HFFc6 (cell line): ENCODE results near the gene DAP. TPM values are rescaled to one million over a fixed set of nuclear protein-coding genes. Genes with fewer than 3 reads are reported as not detected.

Experiments
- DNase-seq: peaks from one replicate; pipeline ENCODE4 v3.0.0-alpha.2; 2018
- H3K27ac Mint-ChIP-seq: 2 replicates; pipeline ENCODE4 v1.8.0; 2020; ENCODE audit warnings: mild to moderate bottlenecking, mixed read lengths
- H3K27me3 Mint-ChIP-seq: 2 replicates; pipeline ENCODE4 v1.8.0; 2021; ENCODE audit warnings: mild to moderate bottlenecking, moderate library complexity, mixed read lengths; ENCODE audit not compliant: insufficient read depth
- H3K36me3 Mint-ChIP-seq: 2 replicates; pipeline ENCODE4 v1.8.0; 2021; ENCODE audit warnings: low read depth, mixed read lengths
- H3K4me1 Mint-ChIP-seq: 2 replicates; pipeline ENCODE4 v1.8.0; 2020; ENCODE audit warnings: low read depth, mixed read lengths
- H3K4me3 Mint-ChIP-seq: 2 replicates; pipeline ENCODE4 v1.8.0; 2020; ENCODE audit warnings: mild to moderate bottlenecking, moderate library complexity, mixed read lengths
- H3K9me3 Mint-ChIP-seq: 2 replicates; pipeline ENCODE4 v1.8.0; 2020; ENCODE audit warnings: mild to moderate bottlenecking, mixed read lengths
- CTCF ChIP-seq: fragments of 200-600 bp; sonication (generic); IDR thresholded peaks from 2 replicates; pipeline ENCODE4 v1.5.0; 2021; ENCODE audit warnings: antibody characterized with exemption, mild to moderate bottlenecking
- total RNA-seq, 6 experiments: library from RNA; stranded (reverse); fragmentation: NEBNext Ultra II Directional; extraction: Animal tissue kit (Norgen Biotek cat#: 25700); gene quantifications; 2 replicates in 1 of 6; 3 replicates in 5 of 6; pipeline ENCODE4 v1.2.3, GENCODE V29; 2021

Gene DAP
- total RNA-seq, 6 experiments from 2014 or later = 255 to 357 (median 285) TPM

- H3K27ac Mint-ChIP-seq = peak overlapping the region; percentile 84
- no peak for TF ChIP-seq CTCF
- H3K27me3 Mint-ChIP-seq = peaks cover 3% of the 10 kb centered on the region
- H3K4me3 Mint-ChIP-seq = no peak overlapping the region
- peaks cover 13% of the 10 kb centered on the region for H3K36me3 Mint-ChIP-seq
- peaks cover 90% of the 10 kb centered on the region for H3K4me1 Mint-ChIP-seq
- no peaks in the 10 kb centered on the region for H3K9me3 Mint-ChIP-seq
- peak; percentile 35 for DNase-seq
Measured at GRCh38 chr5:10695759-10696543, 65.1 kb downstream of the DAP start.

DNA sequence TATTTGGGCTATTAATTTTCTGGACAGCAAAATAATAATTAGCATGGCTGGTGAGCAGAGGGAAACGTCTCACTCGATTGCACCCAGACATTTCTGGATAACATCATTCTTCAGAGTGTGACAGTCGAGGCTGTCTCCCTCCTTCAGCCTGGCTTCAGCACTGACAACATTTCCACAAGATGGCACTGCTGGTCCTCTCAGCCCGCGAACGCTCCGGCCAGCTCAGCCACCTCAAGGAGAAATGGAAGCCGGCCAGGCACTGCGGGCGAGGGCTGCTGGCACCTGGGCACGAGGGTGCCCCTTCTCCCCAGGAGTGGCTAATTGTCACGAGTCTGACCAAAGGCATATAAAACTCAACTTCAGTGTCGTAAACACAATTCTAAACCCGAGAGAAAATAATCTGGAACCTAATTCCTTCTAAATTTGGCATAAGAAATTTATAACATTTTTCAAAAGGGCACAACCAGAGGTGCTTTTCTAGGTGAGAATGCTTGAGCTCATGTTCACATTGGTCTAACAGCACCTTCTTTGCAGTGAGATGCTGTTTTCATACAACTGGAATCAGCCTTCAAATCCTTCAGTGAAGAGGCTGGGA, 65.9 kb downstream of the DAP start:
- H3K9me3 Mint-ChIP-seq = no peaks in the 10 kb centered on the region
- H3K27ac Mint-ChIP-seq = peak overlapping the region; percentile 70
- TF ChIP-seq CTCF = peak; percentile 85
- peaks cover 21% of the 10 kb centered on the region for H3K36me3 Mint-ChIP-seq
- H3K4me1 Mint-ChIP-seq = peaks cover 93% of the 10 kb centered on the region
- H3K4me3 Mint-ChIP-seq = peak overlapping the region; percentile 57
- peak; percentile 71 for DNase-seq
- H3K27me3 Mint-ChIP-seq = peaks cover 3% of the 10 kb centered on the region

DNA sequence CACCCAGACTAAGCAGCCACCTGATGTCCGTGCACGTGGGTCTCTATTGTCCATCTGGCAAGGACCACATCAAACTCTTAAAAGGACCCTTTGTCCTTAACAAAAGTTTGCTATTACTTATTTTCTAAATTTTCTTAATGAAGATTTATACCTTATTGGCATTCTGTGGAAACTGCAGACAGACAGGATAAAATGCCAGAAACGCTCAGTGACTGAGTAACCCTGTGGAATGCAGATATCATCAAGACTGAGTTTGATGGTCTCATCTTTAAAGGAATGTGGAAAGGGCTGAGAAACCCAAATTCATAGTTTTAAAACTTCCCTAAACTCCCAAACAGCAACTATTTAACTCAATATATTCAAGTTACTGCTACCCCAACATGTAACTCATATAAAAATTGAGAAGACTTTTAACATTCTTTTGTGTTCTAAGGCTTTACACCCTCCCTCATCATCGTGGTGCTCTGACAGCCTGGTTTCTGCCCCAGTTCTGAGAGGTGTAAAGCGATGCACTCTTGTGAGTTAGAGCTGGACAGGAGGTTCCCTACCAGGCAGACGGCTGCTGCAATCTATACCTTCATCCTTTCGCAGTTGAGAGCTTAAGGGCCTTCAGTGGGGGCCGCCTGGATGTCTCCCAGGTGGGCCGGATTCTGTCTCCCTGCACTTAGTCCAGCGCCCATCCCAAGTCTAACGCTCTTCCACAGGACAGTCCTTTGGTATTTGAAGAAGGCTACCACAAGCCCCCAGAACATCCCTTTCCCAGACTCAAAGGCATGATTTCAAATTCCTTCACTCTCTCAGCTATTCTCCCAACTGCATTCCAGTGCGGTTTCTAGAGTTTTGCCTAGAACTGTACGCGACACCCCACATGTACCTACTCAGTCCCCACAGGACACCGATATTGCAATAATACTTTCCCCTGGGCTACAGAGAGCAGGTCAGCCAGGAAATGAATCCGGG, 68.9 kb downstream of the DAP start:
- peak overlapping the region; percentile 71 for H3K4me3 Mint-ChIP-seq
- H3K36me3 Mint-ChIP-seq = peaks cover 33% of the 10 kb centered on the region
- H3K4me1 Mint-ChIP-seq = peaks cover 81% of the 10 kb centered on the region
- no peaks in the 10 kb centered on the region; the same call in none of the 2 replicates for H3K27me3 Mint-ChIP-seq
- no peaks in the 10 kb centered on the region for H3K9me3 Mint-ChIP-seq
- H3K27ac Mint-ChIP-seq = peak overlapping the region; percentile 82
- DNase-seq = peak; percentile 66
- TF ChIP-seq CTCF = no peak

- Mint-ChIP-seq H3K27me3 (no peaks in the 10 kb centered on the region; the same call in none of the 2 replicates), H3K36me3 (peaks cover 44% of the 10 kb centered on the region), H3K9me3 (no peaks in the 10 kb centered on the region), H3K27ac (peak overlapping the region; percentile 82), H3K4me1 (peaks cover 67% of the 10 kb centered on the region), H3K4me3 (peak overlapping the region; percentile 47)
- DNase-seq = no peak
- no peak for TF ChIP-seq CTCF
Measured at GRCh38 chr5:10690460-10691440, 70.3 kb downstream of the DAP start.
